HG03108 (cell line): ENCODE measurements around the gene SPHK2.
A peak's percentile ranks its signal among the peaks of the same experiment; 100 is the strongest.
"Not testable (repeated sequence)": the region's sequence is repeated elsewhere in the genome, so short reads cannot be mapped to it uniquely, and the experiment has no call there.

Experiments
- ATAC-seq: cut with Tn5 transposase; IDR thresholded peaks from one replicate; pipeline ENCODE4 v1.9.1; 2021; ENCODE audit warnings: moderate library complexity; ENCODE audit not compliant: unreplicated experiment

SPHK2 gene, protein sequence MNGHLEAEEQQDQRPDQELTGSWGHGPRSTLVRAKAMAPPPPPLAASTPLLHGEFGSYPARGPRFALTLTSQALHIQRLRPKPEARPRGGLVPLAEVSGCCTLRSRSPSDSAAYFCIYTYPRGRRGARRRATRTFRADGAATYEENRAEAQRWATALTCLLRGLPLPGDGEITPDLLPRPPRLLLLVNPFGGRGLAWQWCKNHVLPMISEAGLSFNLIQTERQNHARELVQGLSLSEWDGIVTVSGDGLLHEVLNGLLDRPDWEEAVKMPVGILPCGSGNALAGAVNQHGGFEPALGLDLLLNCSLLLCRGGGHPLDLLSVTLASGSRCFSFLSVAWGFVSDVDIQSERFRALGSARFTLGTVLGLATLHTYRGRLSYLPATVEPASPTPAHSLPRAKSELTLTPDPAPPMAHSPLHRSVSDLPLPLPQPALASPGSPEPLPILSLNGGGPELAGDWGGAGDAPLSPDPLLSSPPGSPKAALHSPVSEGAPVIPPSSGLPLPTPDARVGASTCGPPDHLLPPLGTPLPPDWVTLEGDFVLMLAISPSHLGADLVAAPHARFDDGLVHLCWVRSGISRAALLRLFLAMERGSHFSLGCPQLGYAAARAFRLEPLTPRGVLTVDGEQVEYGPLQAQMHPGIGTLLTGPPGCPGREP

GRCh38 chr19:48618916-48619691 lies at the start of gene SPHK2, which contains the start of gene RPL18:
Gene SPHK2 (plus strand): TSS chr19:48619506. CDS start chr19:48620515, 1,009 bp downstream.
Gene RPL18 (minus strand): TSS chr19:48619178. CDS start chr19:48619143, 35 bp downstream.
- ATAC-seq, result peak; percentile 77

DNA sequence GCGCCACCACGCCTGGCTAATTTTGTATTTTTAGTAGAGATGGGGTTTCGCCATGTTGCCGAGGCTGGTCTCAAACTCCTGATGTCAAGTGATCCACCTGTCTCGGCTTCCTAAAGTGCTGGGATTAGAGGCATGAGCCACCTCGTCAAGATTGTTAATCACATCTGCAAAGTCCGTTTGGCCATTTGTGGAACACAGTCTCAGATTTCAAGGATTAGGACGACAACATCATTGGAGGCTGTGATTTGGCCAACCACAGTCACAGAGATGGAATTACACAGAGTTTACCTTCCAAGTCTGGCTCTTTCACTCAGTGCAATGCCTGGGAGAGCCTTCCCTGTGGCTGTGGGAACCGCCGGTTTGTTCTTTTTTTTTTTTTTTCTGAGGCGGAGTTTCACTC lies 49.5 kb upstream of the SPHK2 start:
- no peak for ATAC-seq

- no peak for ATAC-seq
Observed at GRCh38 chr19:48571378-48572162, 47.7 kb upstream of the SPHK2 start.

- ATAC-seq, result no peak
Observed at GRCh38 chr19:48573163-48573505, 46.2 kb upstream of the SPHK2 start.

DNA sequence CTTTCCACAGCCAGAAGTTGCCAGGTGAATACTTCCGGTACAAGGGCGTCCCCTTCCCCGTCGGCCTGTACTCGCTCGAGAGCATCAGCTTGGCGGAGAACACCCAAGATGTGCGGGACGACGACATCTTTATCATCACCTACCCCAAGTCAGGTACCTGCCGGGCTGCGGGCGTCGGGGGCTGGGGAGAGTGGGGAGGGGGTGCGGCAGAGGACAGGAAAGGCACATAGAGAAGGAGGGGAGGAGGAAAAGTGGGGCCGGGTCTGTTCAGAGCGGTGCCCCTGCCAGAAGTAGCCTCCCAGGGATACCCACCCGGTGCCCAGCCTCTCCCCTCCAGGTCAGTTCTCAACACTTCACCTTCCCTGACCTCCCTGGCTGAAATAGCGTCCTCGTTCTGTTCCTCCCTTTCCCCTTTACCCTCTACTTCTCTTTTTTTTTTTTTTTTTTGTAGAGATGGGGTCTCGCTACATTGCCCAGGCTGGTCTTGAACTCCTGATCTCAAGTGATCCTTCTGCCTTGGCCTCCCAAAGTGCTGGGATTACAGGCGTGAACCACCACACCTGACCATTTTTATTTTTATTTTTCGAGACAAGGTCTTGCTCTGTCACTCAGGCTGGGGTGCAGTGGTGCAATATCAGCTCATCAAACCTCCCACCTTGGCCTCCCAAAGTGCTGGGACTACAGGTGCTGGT lies 43.2 kb upstream of the SPHK2 start:
- ATAC-seq, result no peak

DNA sequence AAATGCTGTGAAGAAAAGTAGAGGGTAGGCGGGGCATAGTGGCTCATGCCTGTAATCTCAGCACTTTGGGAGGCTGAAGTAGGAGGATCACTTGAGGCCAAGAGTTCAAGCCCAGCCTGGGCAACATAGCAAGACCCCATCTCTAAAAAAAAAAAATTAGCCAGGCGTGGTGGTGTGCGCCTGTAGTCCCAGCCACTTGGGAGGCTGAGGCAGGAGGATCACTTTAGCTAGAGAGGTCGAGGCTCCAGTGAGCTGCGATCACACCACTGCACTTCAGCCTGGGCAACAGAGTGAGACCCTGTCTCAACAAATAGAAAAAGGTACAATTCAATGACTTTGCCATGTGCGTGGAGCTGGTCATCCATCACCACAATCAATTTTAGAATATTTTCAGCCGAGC lies 41.4 kb upstream of the SPHK2 start:
- ATAC-seq, result not testable (repeated sequence)

- ATAC-seq, result no peak
Observed at GRCh38 chr19:48578891-48579290, 40.4 kb upstream of the SPHK2 start.

DNA sequence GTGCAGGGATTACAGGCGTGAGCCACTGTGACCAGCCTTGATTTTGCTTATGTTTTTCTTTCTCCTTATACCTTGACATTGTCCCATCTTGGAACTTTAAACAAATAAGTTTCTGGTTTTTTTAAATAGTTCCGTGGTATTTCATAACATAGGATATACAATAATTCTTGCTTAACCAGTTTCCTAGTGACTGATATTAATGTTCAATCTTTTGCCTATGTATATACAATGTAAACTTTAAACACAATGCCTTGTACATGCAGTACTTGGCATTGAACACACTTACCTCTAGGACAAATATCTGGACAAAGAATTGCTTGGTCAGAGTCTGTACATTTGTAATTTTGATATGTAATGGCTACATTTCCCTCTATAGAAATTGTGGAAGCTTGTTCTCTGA lies 37.1 kb upstream of the SPHK2 start:
- ATAC-seq, result no peak

DNA sequence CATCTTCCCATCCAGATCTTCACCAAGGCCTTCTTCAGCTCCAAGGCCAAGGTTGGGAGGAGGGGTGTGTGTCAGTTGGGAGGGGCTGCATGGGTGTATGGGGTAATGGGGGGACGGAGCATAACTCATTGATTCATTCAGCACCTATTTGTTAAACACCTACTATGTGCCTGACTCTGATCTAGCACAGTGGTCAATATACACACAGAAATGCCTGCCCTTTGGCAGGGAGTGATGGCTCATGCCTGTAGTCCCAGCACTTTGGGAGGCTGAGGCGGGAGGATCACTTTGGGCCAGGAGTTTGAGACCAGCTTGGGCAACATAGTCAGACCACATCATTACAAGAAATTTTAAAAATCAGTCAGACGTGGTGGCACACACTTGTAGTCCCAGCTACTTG lies 31.9 kb upstream of the SPHK2 start:
- no peak for ATAC-seq

DNA sequence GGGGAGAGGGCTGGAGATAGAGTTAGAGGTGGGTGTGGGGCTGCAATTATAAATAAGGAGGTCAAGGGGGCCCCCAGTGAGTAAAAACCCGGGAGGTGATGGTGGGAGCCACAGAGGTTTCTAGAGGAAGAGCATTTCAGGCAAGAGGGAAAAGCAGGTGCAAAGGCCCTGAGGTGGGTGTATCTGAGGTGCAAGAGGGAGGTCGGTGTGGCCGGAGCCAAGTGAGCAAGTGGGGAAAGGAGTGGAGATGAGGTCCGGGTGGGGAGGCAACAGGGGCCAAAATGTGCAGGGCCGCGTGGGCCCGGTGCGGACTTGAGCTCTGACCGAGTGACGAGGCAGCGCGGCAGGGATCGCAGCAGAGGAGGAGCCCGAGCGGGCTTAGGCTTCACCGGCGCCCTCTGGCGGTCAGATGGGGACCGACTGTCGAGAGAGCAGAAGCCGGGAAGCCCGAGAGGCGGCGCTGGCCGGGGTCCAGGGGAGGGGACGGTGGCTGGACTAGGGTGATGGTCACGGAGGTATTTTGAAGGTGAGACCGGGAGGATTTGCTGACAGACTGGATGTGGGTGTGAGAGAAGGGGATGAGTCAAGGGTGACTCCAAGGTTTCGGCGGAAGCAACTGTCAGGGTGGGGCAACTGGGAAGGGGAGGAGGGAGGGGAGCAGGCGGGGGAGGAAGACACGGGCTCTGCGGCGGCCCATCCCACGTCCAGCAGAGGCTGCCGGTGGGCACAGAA lies 30.5 kb upstream of the SPHK2 start:
- ATAC-seq, result no peak

DNA sequence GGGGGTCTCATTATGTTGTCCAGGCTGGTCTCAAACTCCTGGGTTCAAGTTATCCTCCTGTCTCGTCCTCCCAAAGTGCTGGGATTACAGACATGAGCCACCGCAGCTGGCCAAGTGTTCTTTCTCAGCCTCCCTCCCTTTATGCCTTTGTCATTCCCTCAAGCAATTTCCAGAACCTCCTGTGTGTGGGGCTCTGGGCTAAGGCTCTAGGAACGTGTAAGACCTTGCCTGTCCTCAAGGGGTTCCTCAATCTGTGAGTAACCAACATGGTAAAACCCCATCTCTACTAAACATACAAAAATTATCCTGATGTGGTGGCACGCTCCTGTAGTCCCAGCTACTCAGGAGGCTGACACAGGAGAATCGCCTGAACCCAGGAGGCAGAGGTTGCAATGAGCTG lies 28.3 kb upstream of the SPHK2 start:
- no peak for ATAC-seq

GRCh38 chr19:48595171-48595570 lies 24.1 kb upstream of the SPHK2 start:
- no peak for ATAC-seq

DNA sequence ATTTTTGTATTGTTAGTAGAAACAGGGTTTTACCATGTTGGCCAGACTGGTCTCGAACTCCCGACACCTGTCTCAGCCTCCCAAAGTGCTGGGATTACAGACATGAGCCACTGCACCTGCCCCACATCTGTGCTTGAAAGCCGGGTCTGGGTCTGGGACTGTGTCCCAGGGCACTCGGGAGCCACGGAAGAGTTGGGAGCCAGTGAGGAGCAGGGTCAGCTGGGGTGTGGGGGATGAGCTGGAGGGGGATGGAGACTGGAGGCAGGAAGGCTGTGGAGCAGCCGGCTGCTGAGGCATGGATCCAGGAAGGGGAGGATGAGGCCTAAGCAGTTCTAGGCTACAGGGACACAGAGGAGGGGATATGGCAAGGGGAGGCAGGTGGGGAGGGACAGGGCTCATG lies 23.5 kb upstream of the SPHK2 start:
- ATAC-seq, result no peak

DNA sequence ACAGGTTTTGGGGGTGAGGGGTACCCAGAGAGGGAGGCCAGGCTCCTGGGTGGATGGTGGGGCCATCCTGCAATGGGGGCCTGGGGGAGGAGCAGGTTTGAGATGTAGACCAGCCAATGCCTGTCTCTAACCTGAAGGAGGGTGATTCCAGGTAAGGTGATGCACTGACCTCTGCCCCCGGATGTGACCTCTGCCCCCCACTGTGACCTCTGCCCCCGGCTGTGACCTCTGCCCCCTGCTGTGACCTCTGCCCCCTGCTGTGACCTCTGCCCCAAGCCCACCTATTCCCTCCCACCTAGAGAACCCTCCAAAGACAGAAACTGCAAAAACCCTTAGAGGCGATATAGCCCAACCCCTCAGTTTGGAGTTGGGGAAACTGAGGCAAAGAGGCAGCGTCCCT lies 23.1 kb upstream of the SPHK2 start:
- no peak for ATAC-seq

DNA sequence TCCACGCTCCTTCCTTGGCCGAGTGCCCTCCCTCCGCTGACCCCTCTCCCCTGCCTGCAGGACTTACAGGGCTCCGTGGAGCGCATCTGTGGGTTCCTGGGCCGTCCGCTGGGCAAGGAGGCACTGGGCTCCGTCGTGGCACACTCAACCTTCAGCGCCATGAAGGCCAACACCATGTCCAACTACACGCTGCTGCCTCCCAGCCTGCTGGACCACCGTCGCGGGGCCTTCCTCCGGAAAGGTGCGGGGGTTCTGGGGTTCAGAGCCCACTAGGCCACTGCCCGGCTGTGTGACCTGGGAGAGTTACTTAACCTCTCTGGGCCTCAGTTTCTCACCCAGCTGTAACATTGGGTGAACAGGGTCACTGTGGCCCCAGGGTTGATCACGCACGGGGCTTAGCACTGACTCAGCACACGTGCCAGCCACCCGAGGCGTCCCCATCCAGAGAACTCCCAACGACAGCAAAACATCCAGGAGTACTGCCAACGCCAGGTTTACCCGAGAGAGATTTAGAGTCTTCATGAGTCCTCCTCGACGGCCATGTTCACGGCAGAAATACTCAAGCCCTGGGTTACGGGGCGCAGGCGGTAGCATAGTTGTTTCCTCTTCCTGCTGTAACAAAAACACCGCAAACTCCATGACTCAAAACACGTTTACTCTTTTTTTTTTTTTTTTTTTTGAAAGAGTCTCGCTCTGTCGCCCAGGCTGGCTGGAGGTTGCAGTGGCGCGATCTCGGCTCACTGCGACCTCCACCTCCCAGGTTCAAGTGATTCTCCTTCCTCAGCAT lies 22.4 kb upstream of the SPHK2 start:
- no peak for ATAC-seq

- ATAC-seq, result no peak
Observed at GRCh38 chr19:48598996-48599700, 20.2 kb upstream of the SPHK2 start.

- no peak for ATAC-seq
Observed at GRCh38 chr19:48600679-48601417, 18.5 kb upstream of the SPHK2 start.

- ATAC-seq, result no peak
Observed at GRCh38 chr19:48603001-48603400, 16.3 kb upstream of the SPHK2 start.
